HG03457 (cell line): ENCODE results near the gene TMOD2.

Experiments used
- ATAC-seq: cut with Tn5 transposase; IDR thresholded peaks from one replicate; pipeline ENCODE4 v1.9.1; 2021; ENCODE audit warnings: moderate number of reproducible peaks; ENCODE audit not compliant: unreplicated experiment

TMOD2 gene

GRCh38 chr15:51735228-51736010 is 16.0 kb upstream of the TMOD2 start:
- no peak for ATAC-seq

GRCh38 chr15:51736069-51736468 is 15.3 kb upstream of the TMOD2 start:
- peak; percentile 28 for ATAC-seq

DNA sequence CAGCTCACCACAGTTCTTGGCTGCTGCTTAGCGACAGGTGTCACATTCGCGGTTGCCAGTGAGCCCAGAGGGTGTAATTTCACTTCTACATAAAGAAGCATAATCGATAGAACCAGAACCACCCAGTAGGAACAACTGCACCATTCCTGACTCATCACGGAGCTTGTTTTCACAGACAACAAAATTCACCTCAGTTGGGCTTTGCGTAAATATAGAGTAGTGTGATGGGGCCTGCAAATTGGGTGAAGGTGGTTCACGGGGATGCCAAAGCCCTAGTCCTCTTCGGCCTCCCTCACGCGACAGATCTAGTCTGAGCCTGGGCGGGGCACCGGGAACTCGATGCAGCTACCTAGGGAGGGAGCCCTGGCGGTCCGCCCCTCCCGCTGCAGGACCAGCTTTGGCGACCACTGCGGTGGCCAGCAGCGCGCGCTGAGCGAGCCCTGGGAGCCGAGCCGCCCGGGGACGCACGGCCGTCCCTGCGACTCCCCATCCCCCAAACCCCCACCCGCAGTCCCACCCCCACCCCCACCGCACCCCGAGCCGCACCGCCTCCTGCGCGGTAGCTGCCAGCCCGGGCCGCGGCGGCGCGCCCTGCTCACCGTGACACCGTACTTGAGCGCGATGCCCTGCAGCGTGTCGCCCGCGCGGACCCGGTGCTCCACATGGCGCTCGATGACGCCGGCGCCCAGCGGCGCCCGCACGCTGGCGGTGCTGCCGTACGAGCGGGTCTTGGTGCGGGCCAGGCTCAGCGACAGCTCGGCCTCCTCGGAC is 14.5 kb upstream of the TMOD2 start:
- ATAC-seq: no peak

DNA sequence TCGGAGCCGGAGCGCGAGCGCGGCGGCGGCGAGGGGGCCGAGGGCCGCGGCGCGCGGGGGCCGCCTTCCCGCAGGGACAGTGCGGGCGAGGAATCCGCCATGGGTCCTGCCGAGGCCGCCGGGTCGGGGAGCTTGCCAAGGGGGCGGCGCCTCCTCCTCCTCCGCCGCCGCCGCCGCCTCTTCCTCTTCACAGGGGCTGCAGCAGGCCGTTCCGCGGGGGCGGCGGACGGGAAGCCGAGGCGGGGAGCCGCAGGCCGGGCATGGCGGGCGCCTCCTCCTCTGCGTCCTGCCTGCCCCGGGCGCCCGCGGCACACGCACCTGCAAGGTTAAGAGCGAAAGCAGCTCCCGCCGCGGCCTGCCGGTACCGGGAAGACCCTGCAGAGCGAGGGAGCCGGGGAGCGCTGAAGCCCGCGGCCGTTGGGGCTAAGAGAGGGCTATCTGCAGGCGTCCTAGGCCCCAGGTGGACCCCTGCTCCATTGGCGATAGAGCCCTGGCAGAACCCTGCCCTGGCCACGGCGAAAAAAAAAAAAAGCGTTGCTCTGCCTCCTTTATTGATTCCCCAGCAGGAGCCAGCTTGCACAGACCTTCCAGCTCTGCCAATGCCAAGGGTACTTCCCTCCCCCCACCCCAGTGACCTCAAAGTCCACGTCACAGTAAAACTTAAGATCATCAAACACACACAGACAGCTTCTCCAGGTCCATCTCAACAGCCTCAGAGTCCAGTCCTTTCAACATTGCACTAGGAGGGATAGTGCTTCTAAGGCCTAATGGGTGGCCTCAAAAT is 13.7 kb upstream of the TMOD2 start, which contains the start of gene LYSMD2:
Gene LYSMD2, minus strand, starts transcription at position 134 of the 784 bp plus-strand sequence. Its CDS starts 33 bp downstream, at position 101.
- ATAC-seq: no peak

- ATAC-seq: no peak
These were observed 12.8 kb upstream of the TMOD2 start for GRCh38 chr15:51738553-51738952.

- no peak for ATAC-seq
These were observed 12.2 kb upstream of the TMOD2 start for GRCh38 chr15:51739061-51739712.

DNA sequence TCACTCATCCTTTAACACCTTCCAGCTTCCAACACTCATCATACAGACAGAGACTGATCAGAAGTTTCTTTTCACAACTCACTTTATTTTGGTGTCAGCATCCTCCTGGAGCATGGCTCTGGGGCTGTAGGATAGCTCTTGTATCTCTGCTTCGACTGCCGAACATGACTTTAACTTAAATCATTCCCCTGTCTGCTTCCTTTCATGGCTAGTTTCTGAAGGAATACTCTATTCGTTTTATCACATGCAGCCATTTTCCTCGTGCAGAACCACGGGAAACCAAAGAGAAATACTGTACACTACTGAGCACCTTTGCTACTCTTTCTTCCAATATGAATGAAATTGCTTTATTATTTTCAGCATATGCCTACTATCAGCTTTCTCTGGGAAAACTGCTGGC is 2.1 kb upstream of the TMOD2 start:
- no peak for ATAC-seq

DNA sequence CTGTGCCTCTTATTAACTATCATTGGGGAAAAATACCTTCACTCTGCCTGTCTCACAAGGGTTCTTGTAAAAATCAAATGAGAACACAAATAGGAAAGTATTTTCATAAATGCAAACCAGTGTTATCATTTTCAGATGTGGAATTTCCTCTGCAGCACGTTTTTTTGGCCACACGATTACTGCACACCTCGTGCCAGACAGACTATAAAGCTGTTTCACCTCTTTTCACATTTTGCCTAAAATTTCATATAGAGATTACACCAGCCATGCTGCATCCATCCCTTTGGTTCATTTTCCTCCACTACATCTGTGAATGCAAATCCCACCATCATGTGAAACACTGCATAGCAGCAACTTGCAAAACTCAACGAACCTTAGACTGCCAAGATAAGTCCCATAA is 1.2 kb upstream of the TMOD2 start:
- no peak for ATAC-seq

DNA sequence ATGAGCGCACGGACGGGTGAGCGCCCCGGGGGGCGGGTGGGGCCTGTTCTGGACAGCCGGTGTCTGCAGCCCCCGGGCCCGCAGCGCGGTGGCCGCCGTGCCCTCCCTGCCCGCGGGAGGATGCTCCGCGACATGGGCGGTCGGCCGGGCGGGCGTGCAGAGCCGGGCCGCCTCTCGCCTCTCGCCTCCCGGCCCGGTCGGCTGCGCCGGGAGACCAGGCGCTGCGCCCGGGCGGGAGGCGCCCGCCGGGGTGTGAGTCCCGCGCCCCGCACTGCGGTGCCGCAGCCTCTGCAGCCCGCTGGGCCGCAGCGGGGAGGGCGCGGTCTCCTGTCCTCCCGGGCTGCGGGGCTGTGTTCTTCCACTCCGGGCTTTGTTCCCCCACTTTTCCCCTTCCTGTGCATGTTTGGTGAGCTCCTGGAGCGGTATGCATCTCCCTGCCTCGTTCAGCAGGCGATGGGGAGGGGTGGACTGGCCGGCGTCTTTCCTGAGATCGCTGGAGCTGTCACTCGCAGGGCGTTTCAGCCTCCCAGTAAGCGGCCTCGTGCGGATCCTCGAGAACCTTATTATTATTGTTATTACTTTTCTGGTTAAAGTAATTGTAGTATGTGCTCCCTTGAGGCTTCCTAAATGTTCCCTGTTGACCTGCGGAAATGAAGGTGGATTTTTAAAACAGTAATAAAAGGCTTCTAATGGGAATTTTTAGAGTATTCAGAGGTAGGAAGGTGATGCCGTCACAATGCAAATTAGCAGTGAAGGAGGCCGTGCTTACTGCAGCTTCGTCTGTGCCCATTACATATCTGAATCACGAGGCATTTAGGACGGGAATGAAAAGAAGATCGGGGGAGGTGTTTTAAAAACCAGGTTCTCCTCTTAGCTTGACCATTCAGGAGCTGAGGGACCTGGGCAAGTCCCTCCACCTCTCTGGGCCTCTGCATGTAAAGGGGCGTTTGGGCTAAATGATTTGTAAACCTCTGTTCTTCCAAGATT is 593 bp downstream of the TMOD2 start:
- ATAC-seq: peak; percentile 25

DNA sequence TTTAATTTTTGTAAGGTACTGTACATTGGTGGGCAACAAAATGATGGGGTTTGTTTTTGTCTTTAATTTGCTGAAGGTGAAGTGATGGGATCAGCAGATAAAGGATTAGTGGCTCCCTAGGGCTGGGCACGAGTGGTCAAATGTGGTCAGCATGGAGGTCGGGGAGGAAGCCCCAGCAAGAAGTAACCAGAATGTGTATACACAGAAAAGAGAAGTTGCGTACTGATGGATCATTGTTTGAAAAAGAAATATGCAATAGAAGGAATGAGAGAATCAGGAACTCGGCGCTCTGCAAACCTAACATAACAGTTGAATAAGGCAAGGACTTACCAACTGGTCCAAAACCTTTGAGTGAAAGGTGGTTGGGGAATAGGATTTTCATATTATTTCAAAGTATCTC is 1.5 kb downstream of the TMOD2 start:
- ATAC-seq: no peak

DNA sequence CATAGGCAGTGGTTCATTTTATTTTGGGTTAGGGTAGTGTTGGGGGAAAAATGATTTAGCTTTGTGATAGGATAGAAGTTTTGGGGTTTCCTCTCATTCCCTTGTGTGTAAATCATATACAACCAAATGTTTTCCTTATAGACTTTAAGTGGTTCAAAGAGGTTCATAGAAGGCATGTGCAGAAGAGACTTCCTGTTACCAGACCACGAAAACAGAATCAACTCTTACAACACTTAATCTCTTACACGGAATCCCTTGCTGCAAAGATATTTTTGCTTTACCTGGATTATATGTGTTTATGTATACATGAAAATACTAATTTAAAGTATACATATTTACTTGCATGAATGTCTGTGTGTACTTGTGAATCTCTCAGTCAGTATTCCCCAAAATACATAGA is 2.9 kb downstream of the TMOD2 start:
- ATAC-seq: no peak

DNA sequence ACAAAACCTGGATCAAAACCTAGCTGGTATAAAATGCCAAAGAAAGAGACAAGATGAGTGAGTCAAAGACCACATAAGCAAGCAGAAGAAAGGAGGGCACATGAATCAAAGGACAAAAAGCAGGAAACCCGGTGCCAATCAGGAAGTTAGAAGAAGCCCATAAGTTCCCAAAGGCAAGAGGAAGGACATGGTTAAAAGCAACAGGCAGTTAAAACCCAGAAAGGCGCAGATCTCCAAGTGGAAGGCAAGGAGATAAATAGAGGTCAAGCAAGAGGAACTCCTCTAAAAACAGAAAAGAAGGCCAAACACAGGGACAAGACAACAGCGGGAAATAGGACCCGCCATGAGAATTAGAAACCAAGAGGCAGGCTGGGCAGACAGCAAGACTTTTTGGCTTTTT is 4.4 kb downstream of the TMOD2 start:
- no peak for ATAC-seq

DNA sequence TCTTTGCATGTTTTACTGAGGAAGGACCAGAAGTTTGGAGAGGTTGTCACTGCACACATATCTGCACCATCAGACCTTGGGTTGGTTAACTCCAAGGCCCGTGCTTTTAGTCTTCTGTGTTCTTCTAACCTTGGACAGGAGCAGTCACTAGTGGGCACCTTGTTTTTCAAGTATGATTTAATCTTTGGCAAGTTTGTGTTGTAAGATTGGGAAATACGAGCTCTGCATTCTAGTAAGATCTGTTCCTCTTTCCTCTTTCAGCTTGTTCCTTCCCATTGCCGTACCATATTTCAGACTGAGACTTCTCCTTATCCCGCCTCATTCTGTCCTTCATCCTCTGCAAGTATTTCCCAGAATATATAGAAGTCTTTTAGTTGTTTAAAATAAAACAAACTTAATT is 5.1 kb downstream of the TMOD2 start:
- no peak for ATAC-seq

DNA sequence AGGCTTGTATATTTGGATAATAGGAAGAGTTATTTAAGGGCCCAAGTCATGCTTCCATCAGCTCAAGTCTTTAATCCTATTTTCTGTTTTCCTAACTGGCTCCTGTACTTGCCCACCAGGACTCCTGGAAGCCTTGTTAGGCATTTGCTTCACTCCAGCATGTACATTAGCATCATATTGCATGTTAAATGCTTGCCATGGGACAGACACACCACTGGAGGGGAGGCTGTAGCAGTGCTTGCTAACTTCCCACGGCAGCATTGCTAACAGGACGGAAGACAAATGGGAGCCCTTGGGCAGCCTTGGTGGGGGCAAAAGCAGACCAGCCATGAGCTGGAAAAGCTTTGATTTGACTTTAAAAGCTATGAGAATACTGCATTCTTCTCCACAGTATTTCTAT is 6.1 kb downstream of the TMOD2 start:
- no peak for ATAC-seq

GRCh38 chr15:51758645-51759044 is 7.2 kb downstream of the TMOD2 start:
- ATAC-seq: no peak

GRCh38 chr15:51759557-51760070 is 8.2 kb downstream of the TMOD2 start:
- no peak for ATAC-seq

DNA sequence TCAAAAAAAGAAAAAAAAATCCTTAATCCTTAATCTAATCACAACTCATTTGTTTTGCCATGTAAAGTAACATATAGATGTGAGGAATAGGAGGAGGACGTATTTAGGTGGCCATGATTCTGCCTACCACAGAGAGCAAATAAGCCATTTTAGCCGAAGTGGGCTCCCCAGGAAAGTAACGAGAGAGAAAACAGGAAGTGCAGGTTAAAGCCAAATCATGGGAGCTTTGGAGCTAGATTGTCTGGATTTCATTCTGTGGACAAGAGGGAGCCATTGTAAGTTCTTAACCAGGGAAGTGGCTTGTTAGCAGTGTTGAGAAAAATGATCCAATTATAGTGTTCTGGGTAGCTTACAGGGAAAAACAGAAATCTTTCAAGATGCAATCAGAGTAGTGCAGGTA is 9.4 kb downstream of the TMOD2 start:
- no peak for ATAC-seq

GRCh38 chr15:51765751-51766150 is 14.4 kb downstream of the TMOD2 start:
- no peak for ATAC-seq

DNA sequence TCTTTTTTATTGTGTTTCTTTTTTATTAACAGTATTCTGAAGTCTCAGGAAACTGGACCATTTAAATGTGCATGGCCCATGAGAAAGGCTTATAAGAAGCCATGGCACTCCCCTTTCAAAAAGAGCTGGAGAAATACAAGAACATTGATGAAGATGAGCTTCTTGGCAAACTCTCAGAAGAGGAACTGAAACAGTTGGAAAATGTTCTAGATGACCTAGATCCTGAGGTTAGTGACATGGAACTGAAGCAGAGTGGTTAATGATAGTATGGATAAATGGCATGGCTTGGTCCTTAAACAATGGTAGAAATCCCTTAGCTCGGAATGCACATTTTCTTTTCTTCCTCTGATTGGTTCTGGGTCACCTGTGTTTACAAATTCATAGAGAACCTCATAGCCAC is 14.9 kb downstream of the TMOD2 start:
- no peak for ATAC-seq

DNA sequence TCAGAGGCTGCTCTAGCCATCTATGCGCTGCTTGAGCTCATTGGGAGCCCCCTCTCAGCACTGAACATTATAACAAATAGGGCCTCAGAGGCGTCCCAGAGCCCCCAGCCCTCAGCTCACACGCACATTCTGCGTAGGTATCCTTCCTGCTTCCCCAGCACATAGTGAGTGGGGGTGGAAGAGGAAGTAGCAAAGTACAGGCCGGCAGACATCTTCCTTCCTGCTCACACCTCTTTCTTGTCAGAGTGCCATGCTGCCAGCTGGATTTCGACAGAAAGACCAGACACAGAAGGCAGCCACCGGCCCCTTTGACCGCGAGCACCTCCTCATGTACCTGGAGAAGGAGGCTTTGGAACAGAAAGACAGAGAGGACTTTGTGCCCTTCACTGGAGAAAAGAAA is 16.6 kb downstream of the TMOD2 start:
- no peak for ATAC-seq
